HG03575 (cell line): ENCODE data around the gene RNF121.
"Not testable (repeated sequence)": the region's sequence is repeated elsewhere in the genome, so short reads cannot be mapped to it uniquely, and the experiment has no call there.

Experiments
- ATAC-seq: cut with Tn5 transposase; IDR thresholded peaks from one replicate; pipeline ENCODE4 v1.9.1; 2021; ENCODE audit not compliant: unreplicated experiment, insufficient number of reproducible peaks, low FRiP score; ENCODE audit errors: extremely low read depth

Gene RNF121

DNA sequence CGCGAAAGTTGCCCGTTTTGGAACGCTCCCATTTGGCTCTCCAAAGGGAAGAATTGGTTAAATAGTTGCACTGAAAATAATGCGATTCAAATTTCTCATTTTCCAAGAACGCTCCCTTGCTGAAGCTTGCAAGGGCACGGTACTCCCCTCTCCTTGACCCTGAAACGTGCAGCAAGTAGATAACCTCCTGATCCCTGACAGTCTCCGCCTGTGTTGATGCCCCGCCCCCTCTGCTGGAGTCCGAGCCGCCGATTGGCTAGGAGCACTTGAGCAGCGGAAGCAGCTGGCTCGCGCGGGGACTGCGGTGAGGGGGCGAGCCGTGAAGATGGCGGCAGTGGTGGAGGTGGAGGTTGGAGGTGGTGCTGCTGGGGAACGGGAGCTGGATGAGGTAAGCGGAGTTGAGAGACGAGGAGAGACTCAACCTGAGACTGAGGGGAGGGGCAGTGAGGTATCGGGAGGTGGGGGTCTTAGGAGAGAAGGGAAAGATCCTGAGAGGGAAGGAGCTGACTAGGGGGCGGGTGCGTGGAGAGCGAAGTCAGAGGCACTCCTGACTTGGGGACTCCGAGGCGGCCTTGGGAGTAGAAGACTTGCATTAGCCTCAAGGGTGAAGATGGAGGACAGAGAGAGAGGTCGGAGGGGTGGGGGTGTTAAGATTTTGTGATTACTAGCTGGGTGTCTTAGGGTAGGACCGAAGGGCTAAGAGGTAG is at the start of gene RNF121:
RNF121 (plus strand) TSS at position 310 of the 707 bp plus-strand sequence; CDS start at position 326, 16 bp downstream.
- peak; percentile 38 for ATAC-seq

GRCh38 chr11:71885806-71886205 is 43.0 kb upstream of the RNF121 start:
- not testable (repeated sequence) for ATAC-seq

GRCh38 chr11:71888335-71889010 is 40.4 kb upstream of the RNF121 start:
- ATAC-seq, result not testable (repeated sequence)

DNA sequence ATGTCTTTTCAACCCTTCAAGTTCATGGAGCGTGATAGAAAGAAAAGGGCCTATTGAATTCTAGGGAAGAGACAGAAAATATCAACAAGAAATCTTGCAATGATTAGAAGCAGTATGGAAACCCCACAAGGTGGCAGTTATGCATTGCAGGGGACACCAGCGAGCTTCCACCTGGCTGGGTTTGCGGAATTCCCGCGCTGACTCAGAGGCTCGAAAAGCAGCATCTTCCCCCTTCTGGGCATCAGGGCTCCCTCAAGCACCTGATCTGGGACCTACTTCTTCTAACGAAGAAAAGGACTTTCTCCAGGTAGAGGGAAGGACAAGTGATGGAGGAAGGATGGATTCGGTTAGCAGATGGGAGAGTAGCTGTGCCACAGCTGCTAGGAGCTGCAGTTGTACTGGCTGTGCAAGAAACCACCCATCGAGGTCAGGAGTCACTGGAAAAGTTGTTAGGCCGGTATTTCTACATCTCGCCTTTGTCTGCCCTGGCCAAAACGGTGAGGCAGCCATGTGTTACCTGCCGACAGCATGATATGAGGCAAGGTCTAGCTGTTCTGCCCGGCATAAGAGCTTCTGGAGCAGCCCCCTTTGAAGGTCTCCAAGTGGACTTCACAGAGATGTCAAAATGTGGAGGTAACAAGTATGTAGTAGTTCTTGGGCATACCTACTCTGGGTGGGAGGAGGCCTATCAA is 39.5 kb upstream of the RNF121 start:
- not testable (repeated sequence) for ATAC-seq

DNA sequence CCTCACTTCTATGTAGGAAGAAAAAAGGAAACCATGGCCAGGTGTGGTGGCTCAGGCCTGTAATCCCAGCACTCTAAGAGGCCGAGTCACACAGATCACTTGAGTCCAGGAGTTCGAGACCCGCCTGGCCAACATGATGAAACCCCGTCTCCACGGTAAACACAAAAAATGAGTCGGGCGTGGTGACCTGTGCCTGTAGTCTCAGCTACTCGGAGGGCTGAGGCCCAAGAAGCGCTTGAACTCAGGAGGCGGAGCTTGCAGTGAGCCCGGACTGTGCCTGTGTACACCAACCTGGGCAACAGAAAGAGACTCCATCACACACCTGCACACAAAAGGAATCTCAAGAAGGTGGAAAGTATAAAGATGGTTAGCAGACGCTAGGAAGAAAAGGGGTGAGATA is 32.9 kb upstream of the RNF121 start:
- ATAC-seq, result no peak

DNA sequence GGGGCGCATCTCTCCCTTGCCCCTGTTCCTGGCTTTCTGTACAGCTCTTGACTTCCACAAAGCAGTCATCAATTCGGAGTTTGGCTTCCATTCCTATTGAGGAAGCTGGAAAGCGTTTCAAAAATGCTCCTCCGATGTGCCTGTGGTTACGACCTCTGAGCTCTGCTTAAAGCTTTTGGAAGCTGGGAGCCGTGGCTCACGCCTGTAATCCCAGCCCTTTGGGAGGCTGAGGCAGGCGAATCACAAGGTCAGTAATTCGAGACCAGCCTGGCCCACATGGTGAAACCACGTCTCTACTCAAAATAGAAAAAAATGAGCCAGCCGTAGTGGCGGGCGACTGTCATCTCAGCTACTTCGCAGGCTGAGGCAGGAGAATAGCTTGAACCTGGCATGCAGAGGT is 27.7 kb upstream of the RNF121 start:
- not testable (repeated sequence) for ATAC-seq

GRCh38 chr11:71908218-71908617 is 20.6 kb upstream of the RNF121 start:
- no peak for ATAC-seq

GRCh38 chr11:71910775-71911174 is 18.1 kb upstream of the RNF121 start:
- ATAC-seq, result not testable (repeated sequence)

GRCh38 chr11:71911321-71911985 is 17.4 kb upstream of the RNF121 start:
- not testable (repeated sequence) for ATAC-seq

GRCh38 chr11:71911986-71912340 is 16.9 kb upstream of the RNF121 start:
- not testable (repeated sequence) for ATAC-seq

GRCh38 chr11:71913756-71914526 is 14.9 kb upstream of the RNF121 start:
- ATAC-seq, result no peak

GRCh38 chr11:71914617-71915189 is 14.1 kb upstream of the RNF121 start:
- ATAC-seq, result no peak

DNA sequence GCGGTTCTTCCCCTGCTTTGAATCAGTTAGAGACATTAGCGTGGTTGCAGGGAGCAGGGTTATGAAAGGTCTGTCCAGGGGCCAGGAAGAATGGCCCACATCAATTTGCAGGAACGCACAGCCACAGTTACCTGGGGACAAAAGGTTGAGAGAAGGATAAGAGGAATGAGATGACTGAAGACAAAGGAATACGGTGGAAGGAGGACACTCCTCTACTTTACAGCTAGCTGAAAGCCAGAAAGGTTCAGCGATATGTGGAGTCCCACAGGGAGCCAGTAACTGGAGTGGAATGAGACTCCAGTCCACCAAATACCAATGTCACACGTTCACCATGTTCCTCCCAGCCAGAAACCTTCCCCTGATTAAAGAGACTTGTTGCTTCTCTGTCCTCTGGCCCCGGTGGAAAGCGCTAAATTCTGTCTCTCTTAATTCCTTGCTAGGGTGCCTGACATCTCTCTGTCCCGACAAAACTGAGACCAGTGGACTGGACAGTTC is 11.2 kb upstream of the RNF121 start:
- ATAC-seq, result no peak

DNA sequence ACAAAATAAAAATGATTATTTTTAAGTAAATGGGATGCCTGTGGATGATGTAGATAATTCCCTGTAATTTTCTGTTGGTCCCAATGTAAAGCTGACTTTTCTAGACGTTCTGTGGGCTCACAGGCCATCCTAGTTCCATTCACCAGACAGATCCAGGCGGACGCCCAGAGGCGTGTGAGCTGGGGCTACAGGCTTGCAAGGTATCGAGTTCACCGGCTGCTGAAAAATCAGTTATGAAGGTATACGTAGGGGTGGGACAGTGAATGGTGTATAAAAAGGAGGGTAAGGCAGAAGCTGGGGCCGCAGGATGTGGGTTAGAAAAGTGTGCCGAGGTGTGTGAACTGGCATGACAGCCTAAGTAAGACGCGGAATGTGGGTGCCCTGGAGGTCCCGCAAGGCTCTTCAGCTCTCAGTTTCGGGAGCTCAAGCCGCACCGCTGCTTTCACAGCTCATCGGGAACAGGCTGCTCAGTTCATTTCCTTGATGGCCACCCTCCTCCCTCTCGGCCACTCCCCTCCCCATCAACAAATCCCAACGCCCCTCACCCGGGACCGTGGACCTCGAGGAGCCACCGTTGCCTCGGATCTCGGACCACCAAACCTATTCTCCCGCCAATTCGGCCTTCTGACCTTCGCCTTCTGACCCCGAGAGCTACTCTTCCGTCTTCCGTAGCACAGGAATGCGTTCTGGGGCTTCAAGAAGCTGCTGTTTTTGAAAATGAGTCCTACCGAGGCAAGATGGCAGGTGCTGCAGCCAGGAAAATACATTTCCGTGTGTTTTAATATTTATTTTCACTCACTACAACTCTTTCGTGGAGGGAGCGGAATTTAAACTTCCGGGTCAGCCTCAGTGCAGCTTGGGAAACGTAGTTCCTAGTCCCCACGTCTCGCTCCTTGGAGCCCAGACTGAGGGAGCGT is 768 bp upstream of the RNF121 start, which contains the start of gene XNDC1N:
XNDC1N (minus strand) TSS at position 775 of the 917 bp plus-strand sequence. CDS start 5,241 bp downstream, outside the sequence.
- ATAC-seq, result peak; percentile 20

GRCh38 chr11:71929491-71929890 is 645 bp downstream of the RNF121 start:
- ATAC-seq, result no peak

DNA sequence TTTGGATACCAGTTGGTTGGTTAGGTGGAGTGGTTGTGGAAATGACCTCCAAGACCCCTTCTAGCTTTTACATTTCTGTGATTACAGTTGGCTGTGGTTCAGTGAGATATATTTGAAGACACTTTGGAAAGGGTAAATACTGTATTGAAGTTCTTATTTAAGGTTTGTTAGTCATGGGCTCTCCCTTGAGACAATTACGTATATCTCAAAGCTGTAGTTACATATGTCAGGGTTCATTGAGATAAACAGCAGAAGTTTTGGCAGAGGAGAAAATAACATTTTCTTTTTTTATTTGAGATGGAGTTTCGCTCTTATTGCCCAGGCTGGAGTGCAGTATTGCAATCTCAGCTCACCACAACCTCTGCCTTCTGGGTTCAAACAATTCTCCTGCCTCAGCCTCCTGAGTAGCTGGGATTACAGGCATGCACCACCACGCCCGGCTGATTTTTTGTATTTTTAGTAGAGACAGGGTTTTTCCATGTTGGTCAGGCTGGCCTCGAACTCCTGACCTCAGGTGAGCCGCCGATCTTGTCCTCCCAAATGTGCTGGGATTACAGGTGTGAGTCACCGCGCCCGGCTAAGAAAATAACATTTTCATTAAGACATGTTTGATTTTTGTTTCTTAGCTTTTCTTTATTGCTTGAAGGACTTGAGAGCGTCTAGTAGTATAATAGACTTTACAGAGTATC is 1.9 kb downstream of the RNF121 start:
- ATAC-seq, result no peak

DNA sequence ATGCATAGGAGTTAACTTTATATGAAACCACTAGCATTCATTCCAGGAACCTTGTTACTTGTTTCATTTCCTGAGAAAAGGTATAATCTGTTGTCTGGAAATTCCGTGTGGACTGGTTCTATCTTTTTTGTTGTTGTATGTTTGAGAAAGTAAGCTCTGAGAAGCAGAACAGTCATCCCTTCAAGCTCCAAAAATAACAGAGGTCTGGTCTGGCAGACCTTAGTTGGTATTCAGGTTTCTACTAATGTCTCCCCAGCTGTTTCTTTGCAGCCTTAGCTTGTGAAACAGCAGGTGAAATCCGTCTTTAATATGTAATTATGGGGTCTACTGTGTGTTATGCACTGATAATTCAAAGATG is 2.4 kb downstream of the RNF121 start:
- no peak for ATAC-seq
